ENCODE results near the gene KRT74. TPM values are rescaled to one million over a fixed set of nuclear protein-coding genes. Genes with fewer than 3 reads are reported as not detected.

KRT74 gene
- total RNA-seq, 2 experiments from 2014 or later = not detected

DNA sequence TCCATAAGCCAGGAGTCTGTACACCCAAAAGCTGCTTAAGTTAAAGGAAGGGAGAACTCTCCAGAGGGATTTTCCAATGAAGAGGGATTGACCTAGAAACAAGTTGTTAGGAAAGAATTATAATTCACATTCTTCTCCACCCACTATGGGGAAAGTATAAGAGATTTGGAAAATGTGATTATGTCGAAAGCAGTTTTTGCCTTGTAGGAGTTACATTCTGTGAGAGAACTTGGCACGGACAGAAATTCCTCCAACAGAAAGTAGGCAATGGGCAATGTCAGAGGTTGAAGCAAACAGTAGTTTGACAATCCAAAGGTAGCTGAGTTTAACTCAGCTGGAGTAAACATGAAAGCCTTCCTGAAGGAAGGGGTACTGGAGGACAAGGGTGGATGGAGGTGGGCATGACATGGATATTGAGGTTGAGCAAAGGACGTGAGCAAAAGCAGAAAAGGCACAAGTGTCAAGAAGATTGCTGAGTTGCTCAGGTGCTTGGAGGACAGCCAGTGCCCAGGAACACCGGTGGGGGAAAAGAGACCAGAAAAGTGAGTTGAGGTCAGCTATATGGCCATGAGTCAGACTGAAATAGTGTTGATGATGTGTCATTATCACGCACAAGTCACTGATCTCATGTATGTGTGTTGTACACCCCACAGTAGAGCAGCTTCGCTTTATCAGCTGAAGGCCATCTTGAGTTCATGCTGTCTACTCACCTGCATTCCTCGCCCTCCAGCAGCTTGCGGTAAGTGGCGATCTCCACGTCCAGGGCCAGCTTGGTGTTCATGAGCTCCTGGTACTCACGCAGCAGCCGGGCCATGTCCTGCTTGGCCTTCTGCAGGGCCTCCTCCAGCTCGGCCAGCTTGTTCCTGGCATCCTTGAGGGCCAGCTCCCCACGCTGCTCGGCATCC, 57.5 kb downstream of the KRT74 start:
- Mint-ChIP-seq H3K27ac (no peak overlapping the region), H3K27me3 (peaks cover 18% of the 10 kb centered on the region), H3K4me3 (no peak overlapping the region), H3K4me1 (no peaks in the 10 kb centered on the region), H3K9me3 (ENCODE audit: low read depth) (peaks cover 4% of the 10 kb centered on the region), H3K36me3 (no peaks in the 10 kb centered on the region)
- peak; percentile 14 for DNase-seq
- ATAC-seq = no peak
- CTCF ChIA-PET = no interaction called here

Other genes with a start within 250 kb of the KRT74 start
- not detected for gene KRT85, start 206.4 kb downstream of the KRT74 start, total RNA-seq
- not detected for gene KRT84, start 188.2 kb downstream of the KRT74 start, total RNA-seq
- not detected for gene KRT82, start 167.5 kb downstream of the KRT74 start, total RNA-seq
- gene KRT75, start 139.5 kb downstream of the KRT74 start, total RNA-seq = not detected
- gene KRT6B, start 121.7 kb downstream of the KRT74 start, total RNA-seq = not detected
- not detected for gene KRT6C, start 100.0 kb downstream of the KRT74 start, total RNA-seq
- not detected for gene KRT6A, start 80.6 kb downstream of the KRT74 start, total RNA-seq
- gene KRT5, start 53.4 kb downstream of the KRT74 start, total RNA-seq = not detected
- gene KRT71, start 20.7 kb downstream of the KRT74 start, total RNA-seq = not detected
- under 1 TPM in 1 of 2 experiments, not detected in 1; 0.15 TPM for gene KRT72, start 27.6 kb upstream of the KRT74 start, total RNA-seq
- not detected for gene KRT73, start 44.7 kb upstream of the KRT74 start, total RNA-seq
- not detected for gene KRT2, start 78.4 kb upstream of the KRT74 start, total RNA-seq
- gene KRT1, start 106.6 kb upstream of the KRT74 start, total RNA-seq = not detected
- not detected for gene KRT77, start 129.7 kb upstream of the KRT74 start, total RNA-seq
- gene KRT76, start 203.5 kb upstream of the KRT74 start, total RNA-seq = not detected
- gene KRT3, start 222.3 kb upstream of the KRT74 start, total RNA-seq = not detected
- not detected for gene KRT4, start 240.3 kb upstream of the KRT74 start, total RNA-seq